HG03558 (cell line): ENCODE data around the gene FSTL5.

Source experiments
- ATAC-seq: cut with Tn5 transposase; IDR thresholded peaks from one replicate; pipeline ENCODE4 v1.9.1; 2021; ENCODE audit warnings: moderate number of reproducible peaks; ENCODE audit not compliant: unreplicated experiment; ENCODE audit errors: extremely low read depth

The FSTL5 gene

DNA sequence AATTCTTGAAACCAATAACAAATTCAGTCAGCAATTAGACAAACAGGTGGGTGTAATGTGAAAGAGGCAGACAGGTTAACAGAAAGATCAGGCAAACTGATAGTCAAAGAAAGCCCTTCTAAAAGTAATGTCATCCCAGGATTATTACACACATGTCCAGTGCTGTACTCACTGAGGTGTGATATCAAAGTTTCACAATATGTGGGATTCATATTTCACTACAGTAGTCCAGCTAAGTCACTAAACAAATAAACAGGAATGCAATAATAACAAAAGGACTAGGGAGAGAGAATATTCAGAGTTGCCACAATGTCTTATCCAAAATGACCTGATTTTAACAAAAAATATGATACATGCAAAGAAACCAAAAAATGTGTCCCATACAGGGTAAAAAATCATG lies 787.5 kb downstream of the FSTL5 start:
- ATAC-seq, result no peak

DNA sequence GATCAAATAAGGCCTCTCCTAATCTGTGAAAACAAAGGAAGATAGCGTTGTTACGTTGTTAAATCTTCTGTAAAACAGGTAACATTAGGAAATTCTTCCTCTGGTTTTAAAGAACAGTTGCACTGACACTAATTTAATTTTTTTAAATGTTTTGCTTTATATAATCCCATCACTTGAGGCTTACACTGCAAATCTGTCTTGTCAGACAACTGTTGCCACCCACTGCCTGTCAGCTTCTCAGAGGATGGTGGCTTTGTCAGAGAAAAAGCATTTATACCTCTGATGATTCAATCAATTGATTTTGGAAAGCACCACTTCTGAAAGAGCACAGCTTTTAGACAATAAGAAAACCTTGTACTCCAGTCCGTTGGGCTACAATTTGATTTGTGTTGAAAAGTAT lies 799.1 kb downstream of the FSTL5 start:
- ATAC-seq, result no peak

DNA sequence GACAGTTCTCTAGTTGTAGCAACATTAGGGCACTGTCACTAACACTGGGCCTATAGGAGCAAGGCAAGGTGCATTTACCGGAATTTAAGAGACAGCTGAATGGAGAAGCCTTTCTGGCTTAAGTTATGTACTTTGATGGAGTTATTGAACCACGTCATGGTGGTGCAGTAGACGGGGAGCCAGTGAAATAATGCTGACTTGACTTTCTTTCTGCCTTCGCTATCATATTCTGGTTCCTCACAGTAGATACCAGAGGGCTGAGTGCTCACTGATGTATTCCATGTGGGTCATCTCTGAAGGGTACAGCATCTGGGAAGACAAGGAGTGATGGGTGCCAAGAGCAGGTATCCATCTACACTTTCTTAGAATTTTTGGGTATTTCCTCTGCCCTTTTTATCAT lies 802.8 kb downstream of the FSTL5 start:
- ATAC-seq, result no peak

DNA sequence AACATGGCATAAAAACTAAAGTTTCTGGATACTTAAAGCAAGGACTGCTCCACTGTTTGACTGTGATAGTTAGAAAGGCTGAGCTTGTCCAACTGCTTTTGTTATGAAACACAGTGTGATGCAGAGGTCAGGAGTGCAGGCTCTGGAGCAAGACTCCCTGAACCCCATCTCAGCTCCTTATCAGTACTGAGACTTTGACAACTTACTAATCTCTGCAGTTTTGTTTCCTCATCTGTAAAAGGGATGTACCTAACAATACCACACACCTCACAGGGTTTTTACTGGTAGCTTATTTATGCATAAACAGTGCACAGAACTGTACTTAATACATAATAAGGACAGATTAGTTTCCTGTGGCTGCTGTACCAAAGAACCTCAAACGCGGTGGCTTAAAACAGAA lies 804.3 kb downstream of the FSTL5 start:
- no peak for ATAC-seq

DNA sequence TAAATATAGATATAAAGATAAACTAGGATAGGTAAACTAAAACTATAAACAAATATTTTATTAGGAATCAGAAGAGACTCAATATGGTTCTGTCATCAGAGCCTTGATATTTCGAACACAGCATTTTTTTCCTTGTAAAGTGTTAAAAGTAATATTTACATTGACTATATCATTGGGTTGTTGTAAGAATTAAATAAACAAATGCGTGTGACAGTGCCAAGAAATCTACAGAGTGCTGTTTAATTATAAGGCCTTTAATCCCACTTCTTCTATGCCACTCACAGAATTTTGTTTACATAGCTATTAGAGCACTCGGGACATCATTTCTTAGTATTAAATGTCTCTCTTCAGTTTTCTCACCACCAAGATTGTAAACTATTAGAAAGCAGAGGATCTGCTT lies 807.4 kb downstream of the FSTL5 start:
- no peak for ATAC-seq

DNA sequence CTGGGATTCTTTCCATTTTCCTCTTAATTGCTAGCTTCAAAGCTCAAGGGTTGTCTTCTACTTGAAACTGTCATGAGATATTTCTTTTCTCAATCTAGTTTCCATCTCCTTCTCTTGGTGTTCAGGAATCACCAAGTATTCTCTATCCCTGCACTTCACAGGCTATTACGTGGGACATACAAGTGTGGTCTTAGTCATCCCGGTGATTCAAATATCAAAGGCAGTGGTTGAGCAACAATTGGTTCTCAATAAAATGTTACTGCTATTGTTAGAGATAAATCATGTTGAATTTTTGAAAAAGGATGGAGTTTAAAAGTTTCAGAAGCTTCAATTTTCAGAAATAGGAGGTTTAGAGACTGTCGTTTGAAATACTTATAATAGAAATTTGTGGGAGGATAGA lies 812.9 kb downstream of the FSTL5 start:
- ATAC-seq, result no peak

DNA sequence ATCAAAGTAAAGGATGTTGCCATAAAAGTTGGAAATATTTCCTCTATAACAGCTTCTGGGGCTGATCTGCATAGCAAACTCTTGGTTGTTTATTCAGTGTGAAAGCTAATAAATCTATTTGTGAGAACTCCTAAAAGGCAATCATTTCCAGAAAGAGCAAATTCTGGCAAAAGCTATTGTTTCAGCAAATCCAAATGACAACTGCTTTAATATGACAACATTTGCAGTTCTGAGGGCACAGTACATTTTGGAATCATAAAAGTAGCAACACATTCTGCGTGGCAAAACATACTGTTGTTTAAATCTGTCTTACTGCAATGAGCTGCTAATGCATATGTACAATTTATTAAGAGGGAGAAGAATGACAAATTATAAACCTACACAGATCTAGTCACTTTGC lies 818.1 kb downstream of the FSTL5 start:
- no peak for ATAC-seq

DNA sequence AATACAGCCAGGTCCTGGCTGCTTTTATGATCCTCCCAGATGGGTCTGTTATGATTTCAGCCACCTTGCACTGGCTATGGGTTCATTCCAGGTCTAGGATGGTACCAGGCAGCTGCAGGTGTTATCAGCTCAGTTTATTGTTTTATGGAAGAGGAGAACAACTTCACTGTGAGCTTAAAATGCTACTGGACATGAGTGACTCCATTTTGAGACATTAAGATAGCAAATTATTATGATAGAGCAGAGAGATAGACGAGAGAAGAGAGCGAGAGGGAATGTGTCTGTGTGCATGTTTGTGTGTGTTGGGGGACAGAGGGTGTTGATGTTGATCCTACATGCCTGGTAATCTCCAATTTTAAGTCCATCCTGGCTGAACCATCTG lies 820.2 kb downstream of the FSTL5 start:
- ATAC-seq, result no peak

DNA sequence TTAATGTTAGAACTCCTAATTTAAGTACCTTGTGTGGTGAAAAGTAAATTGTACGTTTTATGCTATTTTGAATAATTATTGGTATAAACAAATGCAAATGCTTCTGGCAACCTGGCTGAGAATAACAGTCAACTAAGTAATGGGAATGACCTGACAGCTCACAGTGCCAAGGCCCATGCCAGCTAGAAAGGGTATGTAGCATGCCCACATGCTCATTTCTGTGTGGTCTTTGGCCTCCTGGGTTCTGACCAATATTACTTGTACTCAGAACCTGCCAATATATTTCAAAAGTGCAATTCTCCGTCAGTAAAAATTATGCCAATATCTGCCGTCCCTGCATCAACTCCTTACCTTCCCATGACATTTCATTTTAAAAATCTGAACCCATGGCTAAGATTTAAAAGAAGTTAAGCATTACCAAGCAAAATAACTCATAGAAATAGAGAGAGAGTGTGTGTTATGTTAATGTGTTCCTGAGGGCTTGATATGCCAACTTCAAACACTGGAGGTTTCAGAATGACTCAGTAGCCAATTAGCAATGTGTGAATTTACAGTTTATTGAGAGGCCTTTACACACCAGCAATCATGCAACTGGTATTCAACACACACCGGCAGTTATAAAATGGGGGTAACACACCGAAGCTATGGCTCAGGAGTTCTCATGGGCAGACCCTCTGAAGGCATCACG lies 820.8 kb downstream of the FSTL5 start:
- no peak for ATAC-seq

DNA sequence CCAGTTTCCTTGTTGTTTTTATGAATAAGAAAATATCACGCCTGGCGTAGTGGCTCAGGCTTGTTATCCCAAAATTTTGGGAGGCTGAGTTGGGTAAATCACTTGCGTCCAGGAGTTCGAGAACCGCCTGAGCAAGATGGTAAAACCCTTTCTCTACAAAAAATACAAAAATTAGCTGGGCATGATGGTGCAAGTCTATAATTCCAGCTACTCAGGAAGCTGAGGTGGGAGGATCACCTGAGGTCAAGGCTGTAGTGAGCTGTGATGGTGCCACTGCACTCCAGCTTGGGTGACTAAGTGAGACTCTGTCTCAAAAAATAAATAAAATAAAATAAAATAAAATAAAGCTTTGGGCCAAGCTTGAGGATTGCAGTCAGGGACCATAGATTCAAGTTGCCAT lies 827.2 kb downstream of the FSTL5 start:
- ATAC-seq, result no peak

DNA sequence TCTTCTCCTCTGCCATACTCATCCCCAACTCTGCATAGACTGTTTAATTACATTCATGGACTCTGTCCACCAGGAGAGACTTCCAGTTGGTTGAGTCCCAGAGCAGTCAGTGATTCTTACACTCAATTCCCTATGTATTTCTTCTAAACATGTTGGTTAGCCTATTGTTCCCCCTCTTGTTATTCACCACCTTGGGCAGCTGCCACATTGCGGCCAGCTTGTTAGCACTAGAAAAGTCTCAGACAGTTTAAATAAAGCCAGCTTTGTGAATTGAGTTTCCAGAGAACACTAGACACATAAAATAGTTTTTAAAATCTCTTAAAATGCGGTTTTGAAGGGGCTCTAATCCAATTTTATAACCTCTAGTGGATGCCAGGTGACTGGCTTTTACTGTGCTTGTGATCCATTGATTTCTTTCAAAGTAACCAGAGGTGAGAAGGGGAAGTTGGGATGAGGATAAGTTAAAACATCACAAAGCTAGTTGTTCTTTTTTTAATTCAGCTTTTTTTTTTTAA lies 827.7 kb downstream of the FSTL5 start:
- no peak for ATAC-seq
